RPMI8226 (cell line): Measurements from ENCODE around the gene CYB5R3.

Source experiments
- DNase-seq: peaks from one replicate; pipeline ENCODE4 v3.0.0-alpha.2; 2015

The CYB5R3 gene

GRCh38 chr22:42644422-42645340, 4.5 kb downstream of the CYB5R3 start:
- DNase-seq = no peak

GRCh38 chr22:42643634-42644421, 5.4 kb downstream of the CYB5R3 start:
- no peak for DNase-seq

GRCh38 chr22:42642806-42643633, 6.2 kb downstream of the CYB5R3 start:
- no peak for DNase-seq

GRCh38 chr22:42641801-42642413, 7.3 kb downstream of the CYB5R3 start:
- DNase-seq = no peak

GRCh38 chr22:42639541-42640241, 9.5 kb downstream of the CYB5R3 start:
- DNase-seq = no peak

GRCh38 chr22:42637555-42637954, 11.6 kb downstream of the CYB5R3 start:
- no peak for DNase-seq

GRCh38 chr22:42636506-42636905, 12.7 kb downstream of the CYB5R3 start:
- no peak for DNase-seq

- no peak for DNase-seq
Observed at GRCh38 chr22:42635531-42635930, 13.7 kb downstream of the CYB5R3 start.

- DNase-seq = no peak
Observed at GRCh38 chr22:42633013-42633412, 16.2 kb downstream of the CYB5R3 start.

GRCh38 chr22:42632096-42632495, 17.1 kb downstream of the CYB5R3 start:
- DNase-seq = no peak

- no peak for DNase-seq
Observed at GRCh38 chr22:42630901-42631602, 18.1 kb downstream of the CYB5R3 start.

- no peak for DNase-seq
Observed at GRCh38 chr22:42630211-42630610, 19.0 kb downstream of the CYB5R3 start.

- no peak for DNase-seq
Observed at GRCh38 chr22:42627981-42628380, 21.2 kb downstream of the CYB5R3 start.

- no peak for DNase-seq
Observed at GRCh38 chr22:42626951-42627625, 22.1 kb downstream of the CYB5R3 start.

- no peak for DNase-seq
Observed at GRCh38 chr22:42626431-42626830, 22.8 kb downstream of the CYB5R3 start.

- no peak for DNase-seq
Observed at GRCh38 chr22:42625416-42625815, 23.8 kb downstream of the CYB5R3 start.

GRCh38 chr22:42624551-42625106, 24.6 kb downstream of the CYB5R3 start:
- no peak for DNase-seq

- DNase-seq = no peak
Observed at GRCh38 chr22:42623756-42624441, 25.3 kb downstream of the CYB5R3 start.

- no peak for DNase-seq
Observed at GRCh38 chr22:42623301-42623751, 25.9 kb downstream of the CYB5R3 start.
